Measurements from ENCODE around the gene EBF4. TPM values are rescaled to one million over a fixed set of nuclear protein-coding genes. Genes with fewer than 3 reads are reported as not detected.

The EBF4 gene
- total and polyA plus RNA-seq, 7 donors = 0.42 to 1.9 (median 1.2) TPM

GRCh38 chr20:2809690-2810089 is 117.1 kb downstream of the EBF4 start:
- H3K27ac ChIP-seq = no peak overlapping the region

More at GRCh38 chr20:2809690-2810089, 117.1 kb downstream of the EBF4 start:
- TF ChIP-seq CTCF (IDR thresholded peaks at IDR 0.05) = no peak
- Histone ChIP-seq H3K27me3 (ENCODE audit: insufficient read depth in 3 of 3, low read length in 2 of 3) (peaks cover 0 to 70% (median 18%) of the 10 kb centered on the region in 3 donors), H3K9me3 (peaks cover 5% of the 10 kb centered on the region), H3K36me3 (ENCODE audit: insufficient read depth in 1 of 2, low read depth in 1 of 2) (no peaks in the 10 kb centered on the region), H3K4me3 (no peak overlapping the region), H3K4me1 (no peaks in the 10 kb centered on the region)
- 90 to 93% (median 92%) methylated on average over 10 of the region's 10 CpGs for WGBS, 3 donors
- ATAC-seq (no peak), DNase-seq (no peak)
- intact Hi-C loops (cut with DNase I) = no loop called here

Other genes with a start within 250 kb of the EBF4 start
- 100 to 1,000 TPM in 1 of 4 donors, 10 to 100 TPM in 3; 41.9 to 114 (median 78.8) TPM for gene SNRPB, start 222.0 kb upstream of the EBF4 start, total RNA-seq
- 100 to 1,000 TPM; 148 to 355 (median 157) TPM for gene SNRPB, start 222.0 kb upstream of the EBF4 start, polyA plus RNA-seq
- gene ZNF343, start 183.9 kb upstream of the EBF4 start, total RNA-seq = 10 to 100 TPM in 2 of 4 donors, 1 to 10 TPM in 2; 7.8 to 15.3 (median 10.9) TPM
- 10 to 100 TPM in 1 of 3 donors, 1 to 10 TPM in 2; 6.4 to 13.1 (median 9.0) TPM for gene ZNF343, start 183.9 kb upstream of the EBF4 start, polyA plus RNA-seq
- under 1 TPM in 2 of 4 donors, not detected in 2; 0.12 to 0.25 TPM for gene TMC2, start 156.2 kb upstream of the EBF4 start, total RNA-seq
- gene TMC2, start 156.2 kb upstream of the EBF4 start, polyA plus RNA-seq = under 1 TPM; 0.03 to 0.12 (median 0.04) TPM
- gene NOP56, start 40.1 kb upstream of the EBF4 start, total RNA-seq = 100 to 1,000 TPM in 2 of 4 donors, 10 to 100 TPM in 2; 90.9 to 114 (median 102) TPM
- 100 to 1,000 TPM in 1 of 3 donors, 10 to 100 TPM in 2; 63.2 to 173 (median 84.1) TPM for gene NOP56, start 40.1 kb upstream of the EBF4 start, polyA plus RNA-seq
- 100 to 1,000 TPM in 2 of 4 donors, 10 to 100 TPM in 2; 58.8 to 153 (median 97.6) TPM for gene IDH3B, start 28.6 kb upstream of the EBF4 start, total RNA-seq
- gene IDH3B, start 28.6 kb upstream of the EBF4 start, polyA plus RNA-seq = 100 to 1,000 TPM in 2 of 3 donors, 10 to 100 TPM in 1; 86.0 to 262 (median 166) TPM
- 1 to 10 TPM in 1 of 4 donors, under 1 TPM in 3; 0.27 to 1.3 (median 0.53) TPM for gene CPXM1, start 107.8 kb downstream of the EBF4 start, total RNA-seq
- gene CPXM1, start 107.8 kb downstream of the EBF4 start, polyA plus RNA-seq = 1 to 10 TPM in 1 of 3 donors, under 1 TPM in 2; 0.30 to 1.1 (median 0.34) TPM
- gene C20orf141, start 122.2 kb downstream of the EBF4 start, total RNA-seq = not detected
- gene C20orf141, start 122.2 kb downstream of the EBF4 start, polyA plus RNA-seq = not detected
- not detected for gene TMEM239, start 123.6 kb downstream of the EBF4 start, total RNA-seq
- gene TMEM239, start 123.6 kb downstream of the EBF4 start, polyA plus RNA-seq = not detected
- 10 to 100 TPM in 1 of 4 donors, 1 to 10 TPM in 3; 4.8 to 11.5 (median 8.0) TPM for gene PCED1A, start 147.9 kb downstream of the EBF4 start, total RNA-seq
- 1 to 10 TPM; 4.2 to 6.5 (median 5.7) TPM for gene PCED1A, start 147.9 kb downstream of the EBF4 start, polyA plus RNA-seq
- 10 to 100 TPM; 19.2 to 25.5 (median 23.7) TPM for gene VPS16, start 148.0 kb downstream of the EBF4 start, total RNA-seq
- 10 to 100 TPM; 17.1 to 20.2 (median 18.1) TPM for gene VPS16, start 148.0 kb downstream of the EBF4 start, polyA plus RNA-seq
- gene PTPRA, start 180.7 kb downstream of the EBF4 start, total RNA-seq = 10 to 100 TPM; 15.0 to 19.9 (median 18.2) TPM
- 1 to 10 TPM; 7.6 to 9.6 (median 8.2) TPM for gene PTPRA, start 180.7 kb downstream of the EBF4 start, polyA plus RNA-seq